Measurements from ENCODE around the gene STX2.
A peak's percentile ranks its signal among the peaks of the same experiment; 100 is the strongest.
"Not testable (repeated sequence)": the region's sequence is repeated elsewhere in the genome, so short reads cannot be mapped to it uniquely, and the experiment has no call there.

Gene STX2

DNA sequence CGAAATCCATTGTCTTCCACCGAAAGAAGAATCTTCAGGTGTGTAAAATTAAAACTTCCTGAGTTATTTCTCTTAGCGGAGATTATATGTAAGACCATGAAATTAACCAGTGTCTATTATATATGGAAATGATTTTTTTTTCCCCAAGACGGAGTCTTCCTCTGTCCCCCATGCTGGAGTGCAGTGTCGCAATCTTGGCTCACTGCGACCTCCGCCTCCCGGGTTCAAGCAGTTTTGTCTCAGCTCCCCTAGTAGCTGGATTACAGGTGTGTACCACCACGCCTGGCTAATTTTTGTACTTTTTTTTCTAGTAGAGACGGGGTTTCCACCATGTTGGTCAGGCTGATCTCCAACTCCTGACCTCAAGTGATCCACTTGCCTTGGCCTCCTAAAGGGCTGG, 35.6 kb upstream of the STX2 start:
- H3K4me3 Mint-ChIP-seq, result peak overlapping the region in 1 of 2 donors; percentile 93
- no peaks in the 10 kb centered on the region for H3K27me3 Mint-ChIP-seq
- peaks cover 42 to 77% of the 10 kb centered on the region in 2 donors for H3K4me1 Mint-ChIP-seq

DNA sequence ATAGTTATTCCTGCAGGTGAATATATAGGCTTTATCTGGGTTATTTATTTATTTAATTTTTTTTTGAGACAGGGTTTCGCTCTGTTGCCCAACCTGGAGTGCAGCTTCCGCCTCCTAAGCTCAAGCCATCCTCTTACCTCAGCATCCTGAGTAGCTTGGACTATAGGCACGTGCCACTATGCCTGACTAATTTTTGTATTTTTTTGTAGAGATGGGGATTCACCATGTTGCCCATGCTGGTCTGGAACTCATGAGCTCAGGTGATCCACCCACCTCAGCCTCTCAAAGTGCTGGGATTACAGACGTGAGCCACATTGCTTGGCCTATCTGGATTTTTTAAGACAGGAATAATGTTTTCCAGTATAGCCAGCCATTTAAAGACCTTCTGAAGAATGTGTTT, 34.8 kb upstream of the STX2 start:
- DNase-seq (no peak), ATAC-seq (replicated peaks) (no peak)
- H3K9me3 Mint-ChIP-seq, result no peaks in the 10 kb centered on the region
- H3K27me3 Mint-ChIP-seq, result no peaks in the 10 kb centered on the region
- peak overlapping the region; percentile 93 to 94 for H3K4me3 Mint-ChIP-seq
- peak overlapping the region; percentile 80 for H3K27ac Mint-ChIP-seq
- peaks cover 44 to 59% of the 10 kb centered on the region in 2 donors for H3K36me3 Mint-ChIP-seq
- peaks cover 34 to 68% of the 10 kb centered on the region in 2 donors for H3K4me1 Mint-ChIP-seq

More for the DNA sequence above, 35.6 kb upstream of the STX2 start:
- ATAC-seq (replicated peaks), result no peak
- no peak for DNase-seq
- H3K36me3 Mint-ChIP-seq, result peaks cover 47 to 66% of the 10 kb centered on the region in 2 donors
- H3K27ac Mint-ChIP-seq, result peak overlapping the region; percentile 25
- H3K9me3 Mint-ChIP-seq, result no peaks in the 10 kb centered on the region

DNA sequence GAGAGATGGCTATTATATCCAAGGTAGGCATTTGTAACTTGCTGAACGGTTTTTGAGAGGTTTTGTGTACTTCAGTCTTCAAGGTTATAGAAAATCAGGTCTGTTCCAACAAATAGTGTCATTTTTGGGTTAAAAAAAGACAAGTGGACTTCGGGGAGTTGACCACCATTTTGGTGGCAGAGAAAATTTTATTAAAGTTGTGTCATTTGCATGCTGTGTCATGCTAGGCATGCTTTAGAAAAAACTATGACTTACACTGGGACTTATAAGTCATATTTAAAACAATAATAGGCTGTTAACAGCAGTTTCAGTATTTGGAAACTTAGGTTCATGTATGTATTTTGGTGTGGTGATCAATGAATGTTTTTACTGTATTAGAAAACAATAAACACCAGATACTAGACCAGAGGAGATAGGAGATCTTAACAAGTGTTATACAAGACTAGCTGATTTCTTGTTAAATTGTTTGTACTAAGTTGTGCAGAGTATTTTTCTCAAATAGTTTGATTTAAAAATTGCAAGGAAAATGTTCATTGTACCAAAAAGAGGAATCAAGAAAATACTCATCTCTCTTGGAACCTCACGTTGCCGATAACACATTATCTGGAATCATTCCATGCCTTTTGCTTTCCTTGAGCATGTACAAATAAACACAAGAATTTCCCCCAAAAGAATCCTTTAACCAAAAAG, 34.2 kb upstream of the STX2 start:
- ATAC-seq (replicated peaks) (no peak), DNase-seq (no peak)
- peak overlapping the region; percentile 97 for H3K27ac Mint-ChIP-seq
- H3K36me3 Mint-ChIP-seq, result peaks cover 44 to 54% of the 10 kb centered on the region in 2 donors
- H3K4me1 Mint-ChIP-seq, result peaks cover 31 to 62% of the 10 kb centered on the region in 2 donors
- peak overlapping the region; percentile 93 to 94 for H3K4me3 Mint-ChIP-seq
- H3K27me3 Mint-ChIP-seq, result no peaks in the 10 kb centered on the region
- no peaks in the 10 kb centered on the region for H3K9me3 Mint-ChIP-seq

DNA sequence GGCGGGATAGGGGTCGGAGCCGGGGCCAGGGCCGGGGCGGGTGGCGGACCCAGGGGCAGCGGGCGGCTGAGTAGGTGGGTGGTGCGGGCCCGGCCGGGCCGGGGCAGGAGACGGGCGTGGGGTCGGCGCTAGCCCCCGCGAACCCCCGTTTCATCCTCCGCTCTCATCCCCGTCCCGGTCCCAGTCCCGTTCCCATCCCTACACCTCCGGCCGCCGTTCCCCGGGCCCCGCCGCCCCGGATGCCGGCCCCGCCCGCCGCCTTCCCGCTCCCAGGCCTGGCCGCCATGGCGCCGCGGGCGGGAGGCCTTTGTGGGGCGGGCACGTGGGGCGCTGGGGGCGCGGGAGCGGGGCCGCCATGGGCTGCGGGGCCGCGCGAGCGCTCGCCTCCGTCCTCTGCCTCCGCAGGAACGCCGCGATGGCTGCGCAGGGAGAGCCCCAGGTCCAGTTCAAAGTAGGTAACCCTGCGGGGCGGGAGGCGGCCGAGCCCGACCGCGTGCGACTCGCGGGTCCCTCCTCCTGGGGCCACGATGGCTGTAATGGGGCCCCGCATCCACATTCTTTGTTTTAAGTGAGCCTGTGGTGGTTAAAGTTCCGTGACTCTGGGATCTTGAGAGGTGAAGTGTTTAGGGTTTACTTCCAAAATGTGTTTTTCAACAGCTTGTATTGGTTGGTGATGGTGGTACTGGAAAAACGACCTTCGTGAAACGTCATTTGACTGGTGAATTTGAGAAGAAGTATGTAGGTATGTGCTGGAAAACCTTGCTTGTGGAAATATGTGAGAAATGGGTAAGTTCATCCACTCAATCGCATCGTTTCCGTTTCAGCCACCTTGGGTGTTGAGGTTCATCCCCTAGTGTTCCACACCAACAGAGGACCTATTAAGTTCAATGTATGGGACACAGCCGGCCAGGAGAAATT, 33.4 kb upstream of the STX2 start:
- H3K9me3 Mint-ChIP-seq, result no peaks in the 10 kb centered on the region
- peaks cover 29 to 57% of the 10 kb centered on the region in 2 donors for H3K4me1 Mint-ChIP-seq
- no peaks in the 10 kb centered on the region for H3K27me3 Mint-ChIP-seq
- peak; percentile 42 to 45 for ATAC-seq (replicated peaks)
- peaks cover 41 to 51% of the 10 kb centered on the region in 2 donors for H3K36me3 Mint-ChIP-seq
- peak; percentile 45 for DNase-seq
- peak overlapping the region; percentile 97 for H3K27ac Mint-ChIP-seq
- H3K4me3 Mint-ChIP-seq, result peak overlapping the region; percentile 93 to 94

DNA sequence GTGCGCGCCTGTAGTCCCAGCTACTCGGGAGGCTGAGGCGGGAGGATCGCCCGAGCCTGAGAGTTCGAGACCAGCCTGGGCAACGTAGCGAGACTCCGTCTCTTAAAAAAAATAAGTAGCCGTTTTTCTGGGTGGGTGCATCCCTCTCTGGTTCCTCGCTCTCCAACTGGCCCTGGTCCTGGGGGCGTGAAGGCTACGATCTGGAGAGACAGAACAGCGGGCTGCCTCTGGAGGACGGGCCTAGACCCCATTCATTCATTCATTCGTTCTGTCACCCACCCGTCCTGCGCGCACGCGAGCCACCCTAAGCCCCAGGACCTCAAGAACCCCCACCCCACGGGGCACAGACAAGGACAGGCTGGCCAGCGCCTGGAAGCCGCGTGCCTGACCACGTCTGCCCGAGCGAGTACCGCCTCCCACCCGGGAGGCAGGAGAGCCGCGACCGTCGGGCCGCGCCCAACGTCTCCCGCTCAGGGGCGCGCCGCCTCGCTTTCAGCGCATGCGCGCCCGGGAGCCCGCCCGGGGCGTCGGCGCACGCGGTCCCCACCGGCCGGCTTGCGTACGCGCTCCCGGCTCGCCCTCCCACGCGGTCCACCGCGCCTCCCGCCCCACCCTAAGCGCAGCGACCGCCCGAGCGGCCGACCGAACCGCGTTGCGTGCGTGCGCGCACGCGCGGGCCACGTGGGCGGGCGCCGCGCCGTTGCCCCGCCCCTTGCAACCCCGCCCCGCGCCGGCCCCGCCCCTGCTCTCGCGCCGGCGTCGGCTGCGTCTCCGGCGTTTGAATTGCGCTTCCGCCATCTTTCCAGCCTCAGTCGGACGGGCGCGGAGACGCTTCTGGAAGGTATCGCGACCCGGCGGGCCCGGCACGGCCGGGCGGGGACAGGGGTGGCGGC, 32.5 kb upstream of the STX2 start, which contains the start of gene RAN:
TSS of gene RAN (plus strand) at position 781 of the 893 bp plus-strand sequence. CDS start 528 bp downstream, outside the sequence.
- Mint-ChIP-seq H3K36me3 (peaks cover 35 to 46% of the 10 kb centered on the region in 2 donors), H3K4me3 (peak within 1 kb of the TSS; percentile 93 to 94), H3K27me3 (no peaks in the 10 kb centered on the region), H3K9me3 (no peaks in the 10 kb centered on the region), H3K4me1 (peaks cover 26 to 48% of the 10 kb centered on the region in 2 donors), H3K27ac (peak within 1 kb of the TSS; percentile 97)
- peak; percentile 71 to 85 for ATAC-seq (replicated peaks)
- peak; percentile 90 for DNase-seq

DNA sequence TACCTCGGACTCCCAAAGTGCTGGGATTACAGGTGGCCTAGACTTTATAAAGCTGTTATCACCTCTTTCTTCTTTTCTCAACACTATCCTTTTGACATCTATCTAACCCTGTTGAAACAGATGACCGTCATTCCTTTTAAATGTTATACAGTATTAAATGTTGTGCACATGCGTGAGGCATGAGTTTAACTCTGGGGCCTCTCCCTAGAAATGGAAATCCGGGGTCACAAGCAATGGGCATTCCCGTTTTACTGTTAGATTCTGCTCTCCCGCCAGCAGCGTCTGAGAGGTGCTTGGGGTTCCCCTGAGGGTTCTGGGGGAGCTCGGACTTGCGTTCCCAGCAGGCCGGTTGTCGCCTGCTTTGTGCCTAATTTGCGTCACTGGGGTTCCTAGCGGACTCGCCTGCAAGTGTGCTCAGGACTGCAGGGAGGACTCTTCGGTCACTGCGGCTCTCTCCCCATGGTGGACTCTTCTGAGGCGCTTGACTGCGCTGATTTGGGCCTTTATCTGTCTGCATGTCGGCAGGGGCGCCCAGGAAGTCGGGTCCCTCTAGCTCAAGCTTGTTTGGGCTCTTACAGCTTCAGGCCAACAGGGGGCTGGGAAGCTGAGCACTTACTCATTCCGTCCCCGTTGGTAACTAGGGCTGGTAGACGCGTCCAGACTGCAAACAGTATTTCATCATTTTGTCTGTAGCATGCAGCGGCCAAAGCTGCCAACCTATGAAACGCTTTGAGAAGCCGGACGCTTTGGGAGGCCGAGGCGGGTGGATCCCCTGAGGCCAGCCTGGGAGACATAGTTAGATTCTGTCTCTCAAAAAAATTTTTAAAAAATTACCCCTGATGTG, 31.6 kb upstream of the STX2 start:
- H3K27ac Mint-ChIP-seq, result peak overlapping the region; percentile 97
- DNase-seq (peak; percentile 68), ATAC-seq (replicated peaks) (peak; percentile 69 to 70)
- no peaks in the 10 kb centered on the region for H3K27me3 Mint-ChIP-seq
- H3K4me3 Mint-ChIP-seq, result peak overlapping the region; percentile 89 to 94
- H3K4me1 Mint-ChIP-seq, result peaks cover 24 to 44% of the 10 kb centered on the region in 2 donors
- peaks cover 28 to 40% of the 10 kb centered on the region in 2 donors for H3K36me3 Mint-ChIP-seq
- no peaks in the 10 kb centered on the region for H3K9me3 Mint-ChIP-seq

DNA sequence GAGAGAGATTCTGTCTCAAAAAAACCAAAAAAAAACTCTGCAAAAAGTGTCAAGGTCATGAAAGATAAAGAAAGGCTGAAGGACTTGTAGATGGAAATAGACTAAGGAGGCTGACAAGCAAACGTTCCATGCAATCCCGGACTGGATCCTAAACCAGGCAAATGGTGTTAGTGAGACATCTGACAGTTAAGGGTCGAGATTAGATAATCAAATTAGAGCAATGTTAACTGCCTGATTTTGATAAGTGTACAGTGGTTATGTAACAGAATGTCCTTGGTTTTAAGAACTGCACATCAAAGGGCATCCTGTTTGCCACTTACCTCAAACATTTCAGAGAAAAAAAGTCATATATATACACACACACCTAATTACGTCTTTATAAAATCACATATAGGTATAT, 29.4 kb upstream of the STX2 start:
- Mint-ChIP-seq H3K27me3 (no peaks in the 10 kb centered on the region), H3K4me3 (no peak overlapping the region), H3K4me1 (peaks cover 16 to 23% of the 10 kb centered on the region in 2 donors), H3K36me3 (peaks cover 10 to 19% of the 10 kb centered on the region in 2 donors), H3K27ac (no peak overlapping the region), H3K9me3 (no peaks in the 10 kb centered on the region)
- DNase-seq (no peak), ATAC-seq (replicated peaks) (no peak)

DNA sequence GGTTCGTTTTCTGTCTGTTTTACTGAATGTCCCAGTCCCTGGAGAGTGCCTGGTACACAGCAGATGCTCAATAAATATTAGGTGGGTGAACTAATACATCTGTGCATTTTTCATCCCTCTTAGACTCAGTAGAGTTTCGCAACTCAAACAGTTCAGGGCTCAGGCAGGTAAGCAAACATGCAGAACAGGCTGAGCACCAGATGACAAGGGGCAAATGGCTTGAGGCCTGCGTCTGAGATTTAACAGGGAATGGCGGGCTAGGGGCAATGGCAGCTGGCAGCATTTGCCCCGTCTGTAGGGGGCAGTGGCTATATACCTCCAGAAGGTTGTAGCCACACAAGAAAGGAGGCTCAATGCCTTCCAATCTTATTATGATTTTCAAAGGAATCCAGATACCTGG, 24.2 kb upstream of the STX2 start:
- no peak overlapping the region for H3K27ac Mint-ChIP-seq
- H3K9me3 Mint-ChIP-seq, result peaks cover 4 to 7% of the 10 kb centered on the region in 2 donors
- H3K4me1 Mint-ChIP-seq, result no peaks in the 10 kb centered on the region
- peaks cover 4 to 9% of the 10 kb centered on the region in 2 donors for H3K36me3 Mint-ChIP-seq
- peaks cover 5 to 7% of the 10 kb centered on the region in 2 donors for H3K27me3 Mint-ChIP-seq
- no peak overlapping the region for H3K4me3 Mint-ChIP-seq
- ATAC-seq (replicated peaks) (no peak), DNase-seq (no peak)

DNA sequence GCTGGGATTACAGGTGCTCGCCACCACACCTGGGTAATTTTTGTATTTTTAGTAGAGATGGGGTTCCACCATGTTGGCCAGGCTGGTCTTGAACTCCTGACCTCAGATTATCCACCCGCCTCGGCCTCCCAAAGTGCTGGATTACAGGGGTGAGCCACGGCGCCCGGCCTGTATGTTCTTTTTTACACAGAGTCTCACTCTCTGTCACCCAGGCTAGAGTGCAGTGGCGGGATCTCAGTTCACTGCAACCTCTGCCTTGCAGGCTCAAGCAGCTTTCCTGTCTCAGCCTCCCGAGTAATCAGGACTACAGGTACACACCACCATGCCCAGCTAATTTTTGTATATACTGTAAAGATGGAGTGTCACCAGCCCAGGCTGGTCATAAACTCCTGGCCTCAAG, 23.7 kb upstream of the STX2 start:
- not testable (repeated sequence) for H3K27ac Mint-ChIP-seq; H3K4me3 Mint-ChIP-seq; H3K9me3 Mint-ChIP-seq; DNase-seq; H3K4me1 Mint-ChIP-seq; ATAC-seq (replicated peaks)
- Mint-ChIP-seq H3K36me3 (peaks cover 4 to 13% of the 10 kb centered on the region in 2 donors), H3K27me3 (peaks cover 8 to 11% of the 10 kb centered on the region in 2 donors)

DNA sequence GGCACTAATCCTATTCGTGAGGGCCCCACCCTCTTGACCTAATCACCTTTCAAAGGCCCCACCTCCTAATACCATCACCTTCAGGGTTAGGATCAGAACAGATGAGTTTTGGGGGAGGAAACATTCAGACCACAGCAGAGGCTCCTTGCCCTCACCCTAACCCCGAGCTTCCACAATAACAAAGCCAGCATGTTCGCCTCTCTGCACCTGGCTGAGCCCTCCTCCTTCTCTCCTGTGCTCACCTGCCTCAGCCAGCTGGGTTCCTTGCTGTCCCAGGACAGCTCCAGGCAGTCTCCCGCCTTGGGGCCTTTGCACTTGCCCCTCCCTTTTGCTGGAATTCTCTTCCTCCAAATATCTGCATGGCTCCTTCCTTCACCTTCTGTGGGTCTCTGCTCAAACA, 23.1 kb upstream of the STX2 start:
- peaks cover 0 to under 1% of the 10 kb centered on the region in 2 donors for H3K4me1 Mint-ChIP-seq
- peaks cover 4 to 14% of the 10 kb centered on the region in 2 donors for H3K36me3 Mint-ChIP-seq
- H3K9me3 Mint-ChIP-seq, result peaks cover 7% of the 10 kb centered on the region in 2 donors
- no peak overlapping the region for H3K4me3 Mint-ChIP-seq
- DNase-seq (no peak), ATAC-seq (replicated peaks) (no peak)
- peaks cover 8 to 13% of the 10 kb centered on the region in 2 donors for H3K27me3 Mint-ChIP-seq
- H3K27ac Mint-ChIP-seq, result no peak overlapping the region

DNA sequence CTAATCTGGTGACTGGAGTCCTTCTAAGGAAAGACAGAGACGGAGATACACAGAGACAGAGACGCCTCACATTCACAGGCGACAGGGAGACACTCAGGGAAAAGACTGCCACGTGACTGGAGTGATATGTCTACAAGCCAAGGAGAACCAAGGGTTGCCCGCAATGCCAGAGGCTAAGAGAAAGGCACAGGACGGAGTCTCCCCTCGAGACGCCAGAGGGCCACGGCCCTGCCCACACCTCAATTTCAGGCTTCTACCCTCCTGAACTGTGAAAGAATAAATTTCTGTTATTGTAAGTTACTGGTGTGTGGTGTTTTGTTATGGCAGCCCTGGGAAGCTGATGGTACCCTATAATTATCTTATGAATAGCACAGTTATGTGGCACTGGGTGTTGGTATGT, 21.3 kb upstream of the STX2 start:
- H3K27me3 Mint-ChIP-seq, result peaks cover 16 to 27% of the 10 kb centered on the region in 2 donors
- H3K36me3 Mint-ChIP-seq, result peaks cover 4 to 14% of the 10 kb centered on the region in 2 donors
- no peak overlapping the region for H3K27ac Mint-ChIP-seq
- peaks cover 2 to 4% of the 10 kb centered on the region in 2 donors for H3K4me1 Mint-ChIP-seq
- DNase-seq (no peak), ATAC-seq (replicated peaks) (no peak)
- H3K9me3 Mint-ChIP-seq, result peaks cover 12% of the 10 kb centered on the region in 2 donors
- H3K4me3 Mint-ChIP-seq, result no peak overlapping the region

DNA sequence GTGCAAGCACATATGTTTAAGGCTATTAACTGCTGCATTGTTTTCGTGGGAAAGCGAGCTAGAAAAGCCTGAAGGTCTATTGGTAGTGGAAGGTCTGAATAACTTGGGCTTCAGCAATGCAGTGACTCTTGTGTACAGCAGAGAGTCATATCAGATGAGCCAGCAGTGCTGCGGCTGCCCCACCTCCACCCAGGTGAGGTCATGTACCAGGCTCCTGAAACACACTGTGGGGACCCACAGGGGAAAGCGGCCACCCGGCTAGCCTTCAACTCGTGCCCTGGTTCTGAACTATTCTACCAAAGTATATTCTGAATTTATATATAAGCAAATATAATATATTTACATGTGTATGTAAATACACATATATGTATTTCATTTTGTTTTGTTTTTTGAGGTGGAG, 20.1 kb upstream of the STX2 start:
- Mint-ChIP-seq H3K36me3 (peaks cover 4 to 14% of the 10 kb centered on the region in 2 donors), H3K4me3 (no peak overlapping the region), H3K9me3 (peaks cover 12% of the 10 kb centered on the region in 2 donors), H3K27me3 (peaks cover 18 to 34% of the 10 kb centered on the region in 2 donors), H3K27ac (no peak overlapping the region), H3K4me1 (peaks cover 2 to 4% of the 10 kb centered on the region in 2 donors)
- ATAC-seq (replicated peaks) (no peak), DNase-seq (no peak)

DNA sequence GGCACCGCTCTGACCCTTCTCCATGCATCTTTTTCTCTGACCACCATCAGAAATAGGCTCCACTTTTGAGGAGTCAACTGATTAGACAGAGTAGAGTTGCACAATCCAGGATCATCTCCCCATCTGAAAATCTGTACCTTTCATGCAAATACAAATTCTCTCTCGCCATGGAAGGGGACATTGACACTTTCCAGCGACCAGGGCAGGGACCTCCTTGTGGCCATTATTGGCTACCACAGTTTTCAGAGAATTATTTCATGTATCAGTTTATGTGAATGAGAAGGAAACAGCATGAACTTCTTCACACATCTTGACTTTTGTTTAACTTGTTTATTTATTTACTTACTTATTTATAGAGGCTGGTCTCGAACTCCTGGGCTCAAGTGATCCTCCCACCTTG, 19.0 kb upstream of the STX2 start:
- Mint-ChIP-seq H3K27me3 (peaks cover 18 to 40% of the 10 kb centered on the region in 2 donors), H3K9me3 (peaks cover 12% of the 10 kb centered on the region in 2 donors), H3K4me3 (no peak overlapping the region), H3K4me1 (peaks cover 2 to 4% of the 10 kb centered on the region in 2 donors), H3K27ac (no peak overlapping the region), H3K36me3 (peaks cover 4 to 14% of the 10 kb centered on the region in 2 donors)
- ATAC-seq (replicated peaks) (no peak), DNase-seq (no peak)

Data from stimulated activated naive B cell treated with anti-CD40 and anti-IgM and Interleukin-4, amounts not matched to agents 10 μg/mL and 1 μg/mL and 100 μg/mL, for 72 hours (primary cell).